ENCODE data around the gene CALCOCO1. TPM values are rescaled to one million over a fixed set of nuclear protein-coding genes. Genes with fewer than 3 reads are reported as not detected.

CALCOCO1 gene
- total and polyA plus RNA-seq, 10 of the 15 experiments (the other 5 are each of a cell fraction or from before 2014, with no cell fraction given): 2.8 to 55.9 (median 13.7) TPM

DNA sequence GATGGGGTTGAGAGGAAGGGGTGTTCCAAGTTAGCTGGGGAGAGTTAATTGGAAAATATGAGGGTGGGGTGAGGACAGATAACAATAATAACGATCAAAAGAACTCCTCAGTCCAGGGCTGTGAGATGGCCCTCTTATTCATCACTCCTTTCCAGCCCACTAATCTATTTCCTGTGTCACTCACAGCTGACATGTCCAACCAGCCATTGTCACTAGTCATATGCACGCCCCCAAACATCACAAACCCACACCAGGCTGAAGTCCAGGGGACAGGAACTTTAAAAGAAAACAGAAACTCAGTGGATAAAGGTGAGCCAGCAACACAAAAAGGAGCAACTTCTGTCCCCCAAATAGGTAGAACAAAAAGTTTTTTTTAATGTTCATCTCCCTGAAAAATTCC lies 911 bp downstream of the CALCOCO1 start:
- ATAC-seq (peak; percentile 43), DNase-seq (ENCODE audit: low read depth, low spot score) (no peak), FAIRE-seq (no peak)
- ChIA-PET SMC1A (ENCODE audit: uncharacterized antibody, unreplicated experiment) (interaction anchor here (1.2 to 11.0 kb wide), 4 partner anchors 17 to 51 kb away, joined by 3 to 128 read pairs (median 10); partner anchors contain the start of gene ATP5MC2), POLR2A (interaction anchor here (0.5 to 1.4 kb wide), 4 partner anchors 9 to 340 kb away, joined by 3 to 4 read pairs (median 4); no protein-coding TSS in a partner anchor), CTCF (interaction anchor here (1.1 to 18.6 kb wide), 6 partner anchors 17 to 51 kb away, joined by 3 to 341 read pairs (median 20); partner anchors contain the start of gene ATP5MC2), RAD21 (ENCODE audit: unreplicated experiment) (interaction anchor here (0.7 to 5.9 kb wide), 3 partner anchors 13 to 31 kb away, joined by 4 to 48 read pairs (median 5); no protein-coding TSS in a partner anchor)
- Histone ChIP-seq H3K36me3 (ENCODE audit: control insufficient read depth in 2 of 2, insufficient read depth in 2 of 2, low read length in 1 of 2) (no peaks in the 10 kb centered on the region), H3K27me3 (replicated peaks in 1 of 2; ENCODE audit: control insufficient read depth in 2 of 2, insufficient read depth in 2 of 2, low read length in 1 of 2) (no peaks in the 10 kb centered on the region), H3K4me2 (ENCODE audit: control insufficient read depth, insufficient read depth) (peak overlapping the region; percentile 78), H2AFZ (ENCODE audit: control insufficient read depth, low read depth, low read length) (0 out of 2 replicates have a peak overlapping the region, but pooled peaks have one; percentile 2), H3K27ac (ENCODE audit: control insufficient read depth, insufficient read depth) (no peak overlapping the region), H3K9ac (ENCODE audit: control insufficient read depth, insufficient read depth, low read length) (peak overlapping the region; percentile 64; the same call in 1 of the 2 replicates), H3K4me1 (ENCODE audit: control insufficient read depth, insufficient read depth, low read length) (peaks cover 22% of the 10 kb centered on the region), H3K9me3 (replicated peaks; ENCODE audit: control insufficient read depth, insufficient read depth, low read length) (no peaks in the 10 kb centered on the region), H4K20me1 (ENCODE audit: control insufficient read depth, insufficient read depth) (no peaks in the 10 kb centered on the region), H3K79me2 (ENCODE audit: control insufficient read depth, insufficient read depth, low read length) (no peaks in the 10 kb centered on the region), H3K4me3 (peak overlapping the region; percentile 74; the same call in 1 of the 2 replicates)
- 0% methylated on average over 2 of the region's 2 CpGs for WGBS (ENCODE audit: insufficient coverage, insufficient replicate concordance, low lambda C conversion rate, missing lambda C conversion rate)
- intact Hi-C loops (cut with micrococcal nuclease; ENCODE audit: unreplicated experiment): no loop called here
- in situ Hi-C loops (cut with MboI): no loop called here
- BruUV-seq (replicated peaks): no TSS peak
- TF ChIP-seq SIX5 (IDR thresholded peaks at IDR 0.05; ENCODE audit: low read depth, low read length, severe bottlenecking) (peak; percentile 1), BHLHE40 (IDR thresholded peaks at IDR 0.05; ENCODE audit: borderline replicate concordance in 1 of 2, low read depth in 2 of 2, low read length in 1 of 2) (no peak), EGR1 (IDR thresholded peaks at IDR 0.05; ENCODE audit: borderline replicate concordance in 1 of 2, low read depth in 2 of 2, low read length in 2 of 2) (no peak), SIN3A (IDR thresholded peaks at IDR 0.05; ENCODE audit: low read depth, low read length) (0 out of 2 replicates have a peak, but pooled peaks have one; percentile 62), PAX8 (IDR thresholded peaks at IDR 0.05) (no peak)
- TF ChIP-seq, protein P1, sequence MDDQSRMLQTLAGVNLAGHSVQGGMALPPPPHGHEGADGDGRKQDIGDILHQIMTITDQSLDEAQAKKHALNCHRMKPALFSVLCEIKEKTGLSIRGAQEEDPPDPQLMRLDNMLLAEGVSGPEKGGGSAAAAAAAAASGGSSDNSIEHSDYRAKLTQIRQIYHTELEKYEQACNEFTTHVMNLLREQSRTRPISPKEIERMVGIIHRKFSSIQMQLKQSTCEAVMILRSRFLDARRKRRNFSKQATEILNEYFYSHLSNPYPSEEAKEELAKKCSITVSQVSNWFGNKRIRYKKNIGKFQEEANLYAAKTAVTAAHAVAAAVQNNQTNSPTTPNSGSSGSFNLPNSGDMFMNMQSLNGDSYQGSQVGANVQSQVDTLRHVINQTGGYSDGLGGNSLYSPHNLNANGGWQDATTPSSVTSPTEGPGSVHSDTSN (IDR thresholded peaks at IDR 0.05; ENCODE audit: insufficient replicate concordance, low read depth, low read length): peak; percentile 88
- TF ChIP-seq, protein P2, sequence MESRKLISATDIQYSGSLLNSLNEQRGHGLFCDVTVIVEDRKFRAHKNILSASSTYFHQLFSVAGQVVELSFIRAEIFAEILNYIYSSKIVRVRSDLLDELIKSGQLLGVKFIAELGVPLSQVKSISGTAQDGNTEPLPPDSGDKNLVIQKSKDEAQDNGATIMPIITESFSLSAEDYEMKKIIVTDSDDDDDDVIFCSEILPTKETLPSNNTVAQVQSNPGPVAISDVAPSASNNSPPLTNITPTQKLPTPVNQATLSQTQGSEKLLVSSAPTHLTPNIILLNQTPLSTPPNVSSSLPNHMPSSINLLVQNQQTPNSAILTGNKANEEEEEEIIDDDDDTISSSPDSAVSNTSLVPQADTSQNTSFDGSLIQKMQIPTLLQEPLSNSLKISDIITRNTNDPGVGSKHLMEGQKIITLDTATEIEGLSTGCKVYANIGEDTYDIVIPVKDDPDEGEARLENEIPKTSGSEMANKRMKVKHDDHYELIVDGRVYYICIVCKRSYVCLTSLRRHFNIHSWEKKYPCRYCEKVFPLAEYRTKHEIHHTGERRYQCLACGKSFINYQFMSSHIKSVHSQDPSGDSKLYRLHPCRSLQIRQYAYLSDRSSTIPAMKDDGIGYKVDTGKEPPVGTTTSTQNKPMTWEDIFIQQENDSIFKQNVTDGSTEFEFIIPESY (IDR thresholded peaks at IDR 0.05): no peak
- TF ChIP-seq, protein P3, sequence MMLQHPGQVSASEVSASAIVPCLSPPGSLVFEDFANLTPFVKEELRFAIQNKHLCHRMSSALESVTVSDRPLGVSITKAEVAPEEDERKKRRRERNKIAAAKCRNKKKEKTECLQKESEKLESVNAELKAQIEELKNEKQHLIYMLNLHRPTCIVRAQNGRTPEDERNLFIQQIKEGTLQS (IDR thresholded peaks at IDR 0.05; ENCODE audit: borderline replicate concordance, extremely low read depth, low read depth, low read length): peak; percentile 5; the same call in 1 of the 2 replicates
- TF ChIP-seq, protein P4, sequence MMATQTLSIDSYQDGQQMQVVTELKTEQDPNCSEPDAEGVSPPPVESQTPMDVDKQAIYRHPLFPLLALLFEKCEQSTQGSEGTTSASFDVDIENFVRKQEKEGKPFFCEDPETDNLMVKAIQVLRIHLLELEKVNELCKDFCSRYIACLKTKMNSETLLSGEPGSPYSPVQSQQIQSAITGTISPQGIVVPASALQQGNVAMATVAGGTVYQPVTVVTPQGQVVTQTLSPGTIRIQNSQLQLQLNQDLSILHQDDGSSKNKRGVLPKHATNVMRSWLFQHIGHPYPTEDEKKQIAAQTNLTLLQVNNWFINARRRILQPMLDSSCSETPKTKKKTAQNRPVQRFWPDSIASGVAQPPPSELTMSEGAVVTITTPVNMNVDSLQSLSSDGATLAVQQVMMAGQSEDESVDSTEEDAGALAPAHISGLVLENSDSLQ (IDR thresholded peaks at IDR 0.05): peak; percentile 97

Data from GM12878 (cell line).